HEK293 (cell line): ENCODE data around the gene CEP72.

Source experiments
- AEBP2 ChIP-seq: fragments of 450-650 bp; formaldehyde crosslinking; IDR thresholded peaks from 2 replicates; pipeline ENCODE4 v1.5.1; 2016; ENCODE audit warnings: missing biosample characterization, missing genetic modification characterization, borderline replicate concordance
- BCL11A ChIP-seq: fragments of 450-650 bp; formaldehyde crosslinking; IDR thresholded peaks from 2 replicates; pipeline ENCODE4 v1.5.1; 2016; ENCODE audit warnings: low read depth, missing biosample characterization, missing genetic modification characterization
- ELK4 ChIP-seq: IDR thresholded peaks from 2 replicates; pipeline ENCODE4 v1.6.1; 2011; ENCODE audit warnings: mild to moderate bottlenecking, low read depth, low read length, borderline replicate concordance
- KLF7 ChIP-seq: fragments of 450-650 bp; formaldehyde crosslinking; IDR thresholded peaks from 2 replicates; pipeline ENCODE4 v1.5.1; 2016; ENCODE audit warnings: missing biosample characterization, missing genetic modification characterization, borderline replicate concordance
- MZF1 ChIP-seq: fragments of 450-650 bp; formaldehyde crosslinking; IDR thresholded peaks from 2 replicates; pipeline ENCODE4 v1.5.1; 2017; ENCODE audit warnings: missing biosample characterization, missing genetic modification characterization, borderline replicate concordance
- PRDM6 ChIP-seq: fragments of 450-650 bp; formaldehyde crosslinking; IDR thresholded peaks from 2 replicates; pipeline ENCODE4 v1.5.1; 2017; ENCODE audit warnings: missing biosample characterization, missing genetic modification characterization
- SCRT1 ChIP-seq: fragments of 450-650 bp; formaldehyde crosslinking; IDR thresholded peaks from 2 replicates; pipeline ENCODE4 v1.5.1; 2016; ENCODE audit warnings: missing biosample characterization, missing genetic modification characterization, borderline replicate concordance
- SCRT2 ChIP-seq: fragments of 450-650 bp; formaldehyde crosslinking; IDR thresholded peaks from 2 replicates; pipeline ENCODE4 v1.5.1; 2016; ENCODE audit warnings: missing biosample characterization, missing genetic modification characterization
- SP7 ChIP-seq: fragments of 450-650 bp; formaldehyde crosslinking; IDR thresholded peaks from 2 replicates; pipeline ENCODE4 v1.5.1; 2016; ENCODE audit warnings: missing biosample characterization, missing genetic modification characterization
- TSHZ1 ChIP-seq: fragments of 450-650 bp; formaldehyde crosslinking; IDR thresholded peaks from 2 replicates; pipeline ENCODE4 v1.5.1; 2016; ENCODE audit warnings: missing biosample characterization, missing genetic modification characterization, borderline replicate concordance
- YY2 ChIP-seq: fragments of 450-650 bp; formaldehyde crosslinking; IDR thresholded peaks from 2 replicates; pipeline ENCODE4 v1.5.1; 2016; ENCODE audit warnings: missing biosample characterization, missing genetic modification characterization
- ZBTB44 ChIP-seq: fragments of 450-650 bp; IDR thresholded peaks from 2 replicates; pipeline ENCODE4 v1.5.1; 2018; ENCODE audit warnings: missing biosample characterization, mild to moderate bottlenecking, missing genetic modification characterization
- ZBTB7A ChIP-seq: fragments of 450-650 bp; formaldehyde crosslinking; IDR thresholded peaks from 2 replicates; pipeline ENCODE4 v1.5.1; 2016; ENCODE audit warnings: low read depth, missing biosample characterization, missing genetic modification characterization
- ZFP41 ChIP-seq: fragments of 450-650 bp; formaldehyde crosslinking; IDR thresholded peaks from 2 replicates; pipeline ENCODE4 v1.5.1; 2016; ENCODE audit warnings: missing biosample characterization, missing genetic modification characterization, borderline replicate concordance
- ZNF140 ChIP-seq: fragments of 450-650 bp; formaldehyde crosslinking; IDR thresholded peaks from 2 replicates; pipeline ENCODE4 v1.5.1; 2016; ENCODE audit warnings: missing biosample characterization, missing genetic modification characterization
- ZNF146 ChIP-seq: fragments of 450-650 bp; formaldehyde crosslinking; IDR thresholded peaks from 2 replicates; pipeline ENCODE4 v1.5.1; 2016; ENCODE audit warnings: missing biosample characterization, missing genetic modification characterization
- ZNF157 ChIP-seq: fragments of 450-650 bp; formaldehyde crosslinking; IDR thresholded peaks from 2 replicates; pipeline ENCODE4 v1.5.1; 2016; ENCODE audit warnings: missing biosample characterization, missing genetic modification characterization
- ZNF221 ChIP-seq: fragments of 450-650 bp; formaldehyde crosslinking; IDR thresholded peaks from 2 replicates; pipeline ENCODE4 v1.5.1; 2017; ENCODE audit warnings: missing biosample characterization, missing genetic modification characterization, borderline replicate concordance
- ZNF341 ChIP-seq: fragments of 450-650 bp; formaldehyde crosslinking; IDR thresholded peaks from 2 replicates; pipeline ENCODE4; 2016; ENCODE audit warnings: low read depth, missing biosample characterization, missing genetic modification characterization
- ZNF514 ChIP-seq: fragments of 450-650 bp; formaldehyde crosslinking; IDR thresholded peaks from 2 replicates; pipeline ENCODE4 v1.5.1; 2016; ENCODE audit warnings: missing biosample characterization, missing genetic modification characterization
- ZNF544 ChIP-seq: fragments of 450-650 bp; formaldehyde crosslinking; IDR thresholded peaks from 2 replicates; pipeline ENCODE4 v1.5.0; 2017; ENCODE audit warnings: missing biosample characterization, missing genetic modification characterization
- ZNF600 ChIP-seq: fragments of 450-650 bp; formaldehyde crosslinking; IDR thresholded peaks from 2 replicates; pipeline ENCODE4 v1.5.1; 2016; ENCODE audit warnings: missing biosample characterization, missing genetic modification characterization
- ZNF768 ChIP-seq: fragments of 450-650 bp; formaldehyde crosslinking; IDR thresholded peaks from 2 replicates; pipeline ENCODE4 v1.5.1; 2018; ENCODE audit warnings: missing biosample characterization, mild to moderate bottlenecking, missing genetic modification characterization
- ZNF837 ChIP-seq: fragments of 450-650 bp; formaldehyde crosslinking; IDR thresholded peaks from 2 replicates; pipeline ENCODE4 v1.5.1; 2016; ENCODE audit warnings: missing biosample characterization, missing genetic modification characterization
- ZNF843 ChIP-seq: fragments of 450-650 bp; formaldehyde crosslinking; IDR thresholded peaks from 2 replicates; pipeline ENCODE4 v1.5.1; 2016; ENCODE audit warnings: missing biosample characterization, missing genetic modification characterization
- TF ChIP-seq, protein P1 (sequence below): fragments of 450-650 bp; formaldehyde crosslinking; optimal IDR thresholded peaks from 2 replicates; pipeline ENCODE3; 2016; ENCODE audit warnings: missing biosample characterization, mild to moderate bottlenecking, missing genetic modification characterization

The CEP72 gene

DNA sequence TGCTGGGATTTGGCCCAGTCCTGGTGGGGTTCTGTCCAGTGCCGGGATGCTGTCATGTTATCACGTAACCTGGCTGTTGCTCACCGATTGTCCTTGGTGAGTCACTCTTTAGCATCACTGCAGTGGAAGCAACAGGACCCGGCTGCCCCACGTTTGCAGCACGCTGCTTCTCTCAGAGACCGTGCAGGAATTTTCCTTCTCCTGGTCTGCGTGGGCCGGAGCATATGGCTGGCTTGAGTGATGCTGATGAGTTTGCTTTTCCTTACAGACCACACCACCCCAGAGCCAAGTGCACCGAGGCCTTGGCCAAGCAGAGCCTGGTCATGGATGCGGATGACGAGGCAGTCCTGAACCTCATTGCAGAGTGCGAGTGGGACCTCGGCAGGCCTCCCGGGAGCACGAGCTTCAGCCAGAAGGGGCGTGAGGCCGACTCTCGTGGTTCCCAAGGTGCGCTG, 21.4 kb downstream of the CEP72 start (continued):
- TF ChIP-seq MZF1 (tag by site-specific recombination) (no peak), ZBTB7A (tag by site-specific recombination) (no peak), SCRT2 (peak; percentile 69), ZNF600 (tag by site-specific recombination) (peak; percentile 90), ZNF140 (tag by site-specific recombination) (no peak), ZNF514 (tag by site-specific recombination) (no peak), ZNF843 (tag by site-specific recombination) (no peak), SP7 (tag by site-specific recombination) (no peak), ELK4 (no peak), AEBP2 (no peak), KLF7 (tag by site-specific recombination) (no peak), ZFP41 (tag by site-specific recombination) (no peak), ZNF157 (tag by site-specific recombination) (no peak), BCL11A (tag by site-specific recombination) (0 out of 2 replicates have a peak, but pooled peaks have one; percentile 14), ZNF768 (no peak), YY2 (tag by site-specific recombination) (no peak), ZBTB44 (tag by site-specific recombination) (no peak), TSHZ1 (tag by site-specific recombination) (no peak), ZNF837 (tag by site-specific recombination) (no peak), ZNF146 (tag by site-specific recombination) (no peak), SCRT1 (0 out of 2 replicates have a peak, but pooled peaks have one; percentile 15), ZNF341 (no peak), PRDM6 (tag by site-specific recombination) (no peak), ZNF221 (tag by site-specific recombination) (no peak), ZNF544 (tag by site-specific recombination) (no peak)
- TF ChIP-seq, protein P1, sequence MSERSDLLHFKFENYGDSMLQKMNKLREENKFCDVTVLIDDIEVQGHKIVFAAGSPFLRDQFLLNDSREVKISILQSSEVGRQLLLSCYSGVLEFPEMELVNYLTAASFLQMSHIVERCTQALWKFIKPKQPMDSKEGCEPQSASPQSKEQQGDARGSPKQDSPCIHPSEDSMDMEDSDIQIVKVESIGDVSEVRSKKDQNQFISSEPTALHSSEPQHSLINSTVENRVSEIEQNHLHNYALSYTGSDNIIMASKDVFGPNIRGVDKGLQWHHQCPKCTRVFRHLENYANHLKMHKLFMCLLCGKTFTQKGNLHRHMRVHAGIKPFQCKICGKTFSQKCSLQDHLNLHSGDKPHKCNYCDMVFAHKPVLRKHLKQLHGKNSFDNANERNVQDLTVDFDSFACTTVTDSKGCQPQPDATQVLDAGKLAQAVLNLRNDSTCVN (tag by site-specific recombination), result no peak
